Mesendoderm (in vitro differentiated cells): Measurements from ENCODE around the gene PCDH18.

Experiments used
- DNase-seq: peaks from one replicate; pipeline ENCODE4 v3.0.0; 2013
- H2AK5ac ChIP-seq: 2 replicates; pipeline ENCODE4 v1.6.1; 2013; ENCODE audit warnings: low read length, inconsistent platforms
- H2BK120ac ChIP-seq: 2 replicates; pipeline ENCODE4 v1.6.1; 2013; ENCODE audit warnings: low read depth, mild to moderate bottlenecking, low read length, moderate library complexity, mixed read lengths
- H2BK15ac ChIP-seq: replicated peaks from 2 replicates; pipeline ENCODE4 v1.6.1; 2013; ENCODE audit warnings: low read depth, mild to moderate bottlenecking, moderate library complexity
- H2BK5ac ChIP-seq: 2 replicates; pipeline ENCODE4 v1.6.1; 2013; ENCODE audit warnings: low read length, inconsistent platforms
- H3K18ac ChIP-seq: 2 replicates; pipeline ENCODE4 v1.6.1; 2013; ENCODE audit warnings: mild to moderate bottlenecking, low read length, mixed read lengths
- H3K23ac ChIP-seq: one replicate; pipeline ENCODE4 v1.6.1; 2013; ENCODE audit warnings: low read length
- H3K27ac ChIP-seq: 2 replicates; pipeline ENCODE4 v1.5.1; 2013; ENCODE audit warnings: low read depth, mild to moderate bottlenecking, inconsistent platforms, low read length, moderate library complexity
- H3K27me3 ChIP-seq: 2 replicates; pipeline ENCODE4 v1.6.1; 2013; ENCODE audit warnings: low read length, control low read depth, mild to moderate bottlenecking, inconsistent platforms; ENCODE audit not compliant: insufficient read depth, poor library complexity
- H3K36me3 ChIP-seq: 2 replicates; pipeline ENCODE4 v1.6.1; 2013; ENCODE audit warnings: low read length, inconsistent platforms; ENCODE audit not compliant: control insufficient read depth, insufficient read depth
- H3K4ac ChIP-seq: one replicate; pipeline ENCODE4 v1.6.1; 2013; ENCODE audit warnings: low read depth, mild to moderate bottlenecking, low read length, moderate library complexity
- H3K4me1 ChIP-seq: 2 replicates; pipeline ENCODE4 v1.6.1; 2013; ENCODE audit warnings: low read depth, low read length, inconsistent platforms; ENCODE audit not compliant: control insufficient read depth
- H3K4me2 ChIP-seq: 2 replicates; pipeline ENCODE4 v1.6.1; 2013; ENCODE audit warnings: low read length
- H3K4me3 ChIP-seq: 2 replicates; pipeline ENCODE4 v1.5.1; 2013; ENCODE audit warnings: mild to moderate bottlenecking, low read length
- H3K56ac ChIP-seq: one replicate; pipeline ENCODE4 v1.6.1; 2013; ENCODE audit warnings: low read length
- H3K79me1 ChIP-seq: 2 replicates; pipeline ENCODE4 v1.6.1; 2013; ENCODE audit warnings: low read length, inconsistent platforms
- H3K79me2 ChIP-seq: 2 replicates; pipeline ENCODE4 v1.6.1; 2013; ENCODE audit warnings: mild to moderate bottlenecking, low read length; ENCODE audit not compliant: control insufficient read depth, insufficient read depth
- H3K9ac ChIP-seq: 2 replicates; pipeline ENCODE4 v1.6.1; 2013; ENCODE audit warnings: low read length, inconsistent platforms
- H4K5ac ChIP-seq: one replicate; pipeline ENCODE4 v1.6.1; 2013; ENCODE audit warnings: low read length
- H4K8ac ChIP-seq: one replicate; pipeline ENCODE4 v1.6.1; 2013; ENCODE audit warnings: low read depth, mild to moderate bottlenecking, control low read depth, low read length, moderate library complexity
- WGBS: extraction: QIAGEN DNeasy Blood & Tissue Kit; methylation state at CpG from one replicate; pipeline ENCODE4 v1.1.7; 2013; ENCODE audit warnings: low lambda C conversion rate, missing lambda C conversion rate; ENCODE audit not compliant: insufficient coverage; ENCODE audit errors: extremely low coverage; 5-methylcytosine and 5-hydroxymethylcytosine counted together

Gene PCDH18

DNA sequence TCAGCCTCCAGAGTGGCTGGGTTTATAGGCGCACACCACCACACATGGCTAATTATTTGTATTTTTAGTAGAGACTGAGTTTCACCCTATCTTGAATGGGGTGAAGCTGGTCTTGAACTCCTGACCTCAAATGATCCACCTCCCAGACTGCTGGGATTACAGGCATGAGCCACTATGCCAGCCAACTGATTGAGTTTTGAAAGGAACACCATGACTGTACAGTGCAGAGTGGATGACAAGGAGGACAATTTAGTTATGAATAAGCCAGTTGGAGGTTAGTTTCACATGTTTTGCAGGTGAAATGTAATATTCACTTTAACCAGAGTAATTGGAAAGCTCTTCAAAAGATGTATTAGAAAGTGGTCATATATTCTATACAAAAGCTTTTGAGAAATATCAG lies 60.8 kb downstream of the PCDH18 start:
- H2BK120ac ChIP-seq = no peak overlapping the region
- H3K4me3 ChIP-seq = no peak overlapping the region
- H3K79me1 ChIP-seq = no peaks in the 10 kb centered on the region
- H3K27ac ChIP-seq = no peak overlapping the region
- H3K9ac ChIP-seq = no peak overlapping the region
- H3K27me3 ChIP-seq = no peaks in the 10 kb centered on the region
- no CpG with 5 or more reads among the region's 1 CpG for WGBS
- H4K5ac ChIP-seq = no peak overlapping the region
- no peak overlapping the region for H3K4me2 ChIP-seq
- no peak overlapping the region for H3K23ac ChIP-seq
- no peaks in the 10 kb centered on the region for H3K4me1 ChIP-seq
- no peaks in the 10 kb centered on the region for H3K36me3 ChIP-seq
- H2BK15ac ChIP-seq = no peak overlapping the region
- no peak for DNase-seq
- H3K18ac ChIP-seq = no peak overlapping the region
- H3K56ac ChIP-seq = no peak overlapping the region
- H2BK5ac ChIP-seq = no peak overlapping the region
- H4K8ac ChIP-seq = no peak overlapping the region
- H3K4ac ChIP-seq = no peak overlapping the region
- no peak overlapping the region for H2AK5ac ChIP-seq
- no peaks in the 10 kb centered on the region for H3K79me2 ChIP-seq

GRCh38 chr4:137470806-137471205 lies 61.5 kb downstream of the PCDH18 start:
- DNase-seq = no peak
- Histone ChIP-seq H3K18ac (no peak overlapping the region), H3K36me3 (no peaks in the 10 kb centered on the region), H2BK15ac (no peak overlapping the region), H2AK5ac (no peak overlapping the region), H2BK120ac (no peak overlapping the region), H2BK5ac (no peak overlapping the region), H3K23ac (no peak overlapping the region), H4K5ac (no peak overlapping the region), H3K4me2 (no peak overlapping the region), H3K9ac (no peak overlapping the region), H3K79me2 (no peaks in the 10 kb centered on the region), H3K79me1 (no peaks in the 10 kb centered on the region), H3K56ac (no peak overlapping the region), H3K4me3 (no peak overlapping the region), H3K27ac (no peak overlapping the region), H3K4me1 (no peaks in the 10 kb centered on the region), H3K27me3 (no peaks in the 10 kb centered on the region), H4K8ac (no peak overlapping the region), H3K4ac (no peak overlapping the region)
